ENCODE data around the gene DPP7. TPM values are rescaled to one million over a fixed set of nuclear protein-coding genes. Genes with fewer than 3 reads are reported as not detected.

The DPP7 gene
- total RNA-seq, 1 experiment from 2014 or later = 291 TPM

DNA sequence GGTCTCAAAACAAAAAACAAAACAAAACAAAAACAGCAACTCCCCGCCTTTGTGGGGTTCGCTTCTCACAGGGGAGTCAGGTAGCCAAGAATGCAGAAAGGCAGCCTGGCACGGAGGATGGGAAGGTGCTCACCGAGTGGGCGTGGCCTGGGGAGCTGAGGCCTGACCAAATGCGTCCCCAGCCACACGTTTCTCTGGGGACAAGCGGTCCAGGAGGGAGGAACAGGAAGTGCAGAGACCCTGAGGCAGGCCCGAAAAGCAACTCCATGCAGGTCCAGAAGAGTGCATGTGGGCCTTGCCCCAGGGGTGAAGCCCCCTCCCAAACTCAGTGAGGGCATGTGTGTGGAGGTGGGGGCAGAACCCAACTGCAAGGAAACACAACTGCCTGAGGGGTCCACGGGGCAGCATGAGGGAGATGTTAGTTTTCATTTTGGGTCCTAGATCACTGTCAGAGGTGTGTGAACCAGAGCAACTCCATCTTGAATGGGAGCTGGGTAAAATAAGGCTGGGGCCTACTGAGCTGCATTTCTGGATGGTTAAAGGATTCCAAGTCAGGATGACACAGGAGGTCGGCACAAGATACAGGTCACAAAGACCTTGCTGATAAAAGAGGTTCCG lies 39.8 kb downstream of the DPP7 start:
- peaks cover 19 to 43% of the 10 kb centered on the region in 2 experiments for H3K4me1 ChIP-seq (ENCODE audit: control insufficient read depth in 1 of 2, insufficient read depth in 2 of 2, low read length in 2 of 2)
- no peak for ATAC-seq
- no peak overlapping the region for H3K9ac ChIP-seq (ENCODE audit: low read length)
- no peak for DNase-seq (ENCODE audit: low read depth, low spot score)
- no peaks in the 10 kb centered on the region for H3K27me3 ChIP-seq (ENCODE audit: insufficient read depth, low read length)
- RAD21 ChIA-PET (ENCODE audit: low non-redundant PET in 1 of 2, low total read pairs in 2 of 2, uncharacterized antibody in 2 of 2, unreplicated experiment in 2 of 2) = no interaction called here
- H4K20me1 ChIP-seq (ENCODE audit: insufficient read depth) = no peaks in the 10 kb centered on the region
- TF ChIP-seq, protein P1, sequence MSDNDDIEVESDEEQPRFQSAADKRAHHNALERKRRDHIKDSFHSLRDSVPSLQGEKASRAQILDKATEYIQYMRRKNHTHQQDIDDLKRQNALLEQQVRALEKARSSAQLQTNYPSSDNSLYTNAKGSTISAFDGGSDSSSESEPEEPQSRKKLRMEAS (IDR thresholded peaks at IDR 0.05) = no peak
- TF ChIP-seq EZH2 (IDR thresholded peaks at IDR 0.05) = no peak
- no peak for TF ChIP-seq SP1 (IDR thresholded peaks at IDR 0.05; ENCODE audit: low read depth)
- no peak for TF ChIP-seq CBX3 (IDR thresholded peaks at IDR 0.05; ENCODE audit: low read depth)
- no peak for TF ChIP-seq ELF1 (IDR thresholded peaks at IDR 0.05; ENCODE audit: borderline replicate concordance, low read depth)
- TF ChIP-seq, protein P2, sequence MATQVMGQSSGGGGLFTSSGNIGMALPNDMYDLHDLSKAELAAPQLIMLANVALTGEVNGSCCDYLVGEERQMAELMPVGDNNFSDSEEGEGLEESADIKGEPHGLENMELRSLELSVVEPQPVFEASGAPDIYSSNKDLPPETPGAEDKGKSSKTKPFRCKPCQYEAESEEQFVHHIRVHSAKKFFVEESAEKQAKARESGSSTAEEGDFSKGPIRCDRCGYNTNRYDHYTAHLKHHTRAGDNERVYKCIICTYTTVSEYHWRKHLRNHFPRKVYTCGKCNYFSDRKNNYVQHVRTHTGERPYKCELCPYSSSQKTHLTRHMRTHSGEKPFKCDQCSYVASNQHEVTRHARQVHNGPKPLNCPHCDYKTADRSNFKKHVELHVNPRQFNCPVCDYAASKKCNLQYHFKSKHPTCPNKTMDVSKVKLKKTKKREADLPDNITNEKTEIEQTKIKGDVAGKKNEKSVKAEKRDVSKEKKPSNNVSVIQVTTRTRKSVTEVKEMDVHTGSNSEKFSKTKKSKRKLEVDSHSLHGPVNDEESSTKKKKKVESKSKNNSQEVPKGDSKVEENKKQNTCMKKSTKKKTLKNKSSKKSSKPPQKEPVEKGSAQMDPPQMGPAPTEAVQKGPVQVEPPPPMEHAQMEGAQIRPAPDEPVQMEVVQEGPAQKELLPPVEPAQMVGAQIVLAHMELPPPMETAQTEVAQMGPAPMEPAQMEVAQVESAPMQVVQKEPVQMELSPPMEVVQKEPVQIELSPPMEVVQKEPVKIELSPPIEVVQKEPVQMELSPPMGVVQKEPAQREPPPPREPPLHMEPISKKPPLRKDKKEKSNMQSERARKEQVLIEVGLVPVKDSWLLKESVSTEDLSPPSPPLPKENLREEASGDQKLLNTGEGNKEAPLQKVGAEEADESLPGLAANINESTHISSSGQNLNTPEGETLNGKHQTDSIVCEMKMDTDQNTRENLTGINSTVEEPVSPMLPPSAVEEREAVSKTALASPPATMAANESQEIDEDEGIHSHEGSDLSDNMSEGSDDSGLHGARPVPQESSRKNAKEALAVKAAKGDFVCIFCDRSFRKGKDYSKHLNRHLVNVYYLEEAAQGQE (IDR thresholded peaks at IDR 0.05; ENCODE audit: low read depth) = no peak
- no peak for TF ChIP-seq EZH2phosphoT487 (IDR thresholded peaks at IDR 0.05; ENCODE audit: borderline replicate concordance)
- H3K36me3 ChIP-seq (ENCODE audit: control insufficient read depth in 1 of 2, insufficient read depth in 2 of 2, low read length in 2 of 2) = 0 out of 4 replicates have a peak, but pooled peaks cover 0 to 8% of the 10 kb centered on the region in 2 experiments
- no peaks in the 10 kb centered on the region for H3K9me3 ChIP-seq (ENCODE audit: control insufficient read depth in 1 of 2, insufficient read depth in 1 of 2, low read depth in 1 of 2, low read length in 2 of 2)
- no peaks in the 10 kb centered on the region for H3K9me2 ChIP-seq (ENCODE audit: insufficient read depth)
- intact Hi-C loops (cut with micrococcal nuclease) = no loop called here
- H3K4me2 ChIP-seq (ENCODE audit: low read length) = no peak overlapping the region
- no peak overlapping the region for H3K4me3 ChIP-seq (replicated peaks in 1 of 2; ENCODE audit: low read depth in 1 of 2, low read length in 2 of 2)
- H3K79me2 ChIP-seq (ENCODE audit: insufficient read depth, low read length) = peaks cover 7% of the 10 kb centered on the region; the same call in 1 of the 2 replicates
- no peak overlapping the region; the same call in 1 of the 2 replicates for H3K27ac ChIP-seq (ENCODE audit: low read depth, low read length)
- POLR2A ChIA-PET = no interaction called here
- H2AFZ ChIP-seq (ENCODE audit: low read depth, low read length, poor library complexity, severe bottlenecking) = no peak overlapping the region
- CTCF ChIA-PET = no interaction called here
- BruUV-seq (replicated peaks) = no TSS peak
